Loucy (cell line): Measurements from ENCODE around the gene TSFM.

Experiments used
- CTCF ChIP-seq: fragments of 200-600 bp; sonication (generic); conservative IDR thresholded peaks from 2 replicates; pipeline ENCODE4 v1.5.1; 2014; ENCODE audit warnings: mild to moderate bottlenecking, antibody characterized with exemption, low read length
- EZH2phosphoT487 ChIP-seq: fragments of 200-600 bp; IDR thresholded peaks from 2 replicates; pipeline ENCODE4 v1.6.1; 2018; ENCODE audit warnings: antibody characterized with exemption, mild to moderate bottlenecking, moderate library complexity, borderline replicate concordance

- TF ChIP-seq CTCF, result no peak
- TF ChIP-seq EZH2phosphoT487, result no peak
Measured at GRCh38 chr12:57760347-57760982, 22.1 kb upstream of the TSFM start.
